Measurements from ENCODE around the gene NAPSA. TPM values are rescaled to one million over a fixed set of nuclear protein-coding genes. Genes with fewer than 3 reads are reported as not detected.

The NAPSA gene
- total and polyA plus RNA-seq, 10 of the 15 experiments (the other 5 are each of a cell fraction or from before 2014, with no cell fraction given), result 6.7 to 45.4 (median 17.1) TPM

- in situ Hi-C loops (cut with MboI) (loop anchor here (25.0 kb wide), 1 partner anchor 1035 kb away; the partner anchor contains the start of genes CLDND2, ETFB and NKG7), intact Hi-C loops (cut with micrococcal nuclease; ENCODE audit: unreplicated experiment) (no loop called here)
- Histone ChIP-seq H3K4me3 (no peak overlapping the region; the same call in 1 of the 2 replicates), H4K20me1 (ENCODE audit: control insufficient read depth, insufficient read depth) (peaks cover 4% of the 10 kb centered on the region; the same call in 1 of the 2 replicates), H3K4me1 (ENCODE audit: control insufficient read depth, insufficient read depth, low read length) (peaks cover 25% of the 10 kb centered on the region), H3K36me3 (ENCODE audit: control insufficient read depth in 2 of 2, insufficient read depth in 2 of 2, low read length in 1 of 2) (no peaks in the 10 kb centered on the region), H3K4me2 (ENCODE audit: control insufficient read depth, insufficient read depth) (no peak overlapping the region), H3K27ac (ENCODE audit: control insufficient read depth, insufficient read depth) (no peak overlapping the region), H3K27me3 (replicated peaks in 1 of 2; ENCODE audit: control insufficient read depth in 2 of 2, insufficient read depth in 2 of 2, low read length in 1 of 2) (peaks cover 2 to 16% of the 10 kb centered on the region in 2 experiments; a peak in 3 of 4 replicates), H3K9me3 (replicated peaks; ENCODE audit: control insufficient read depth, insufficient read depth, low read length) (no peaks in the 10 kb centered on the region; the same call in 2 of the 3 replicates), H3K79me2 (ENCODE audit: control insufficient read depth, insufficient read depth, low read length) (no peaks in the 10 kb centered on the region), H2AFZ (ENCODE audit: control insufficient read depth, low read depth, low read length) (no peak overlapping the region), H3K9ac (ENCODE audit: control insufficient read depth, insufficient read depth, low read length) (no peak overlapping the region)
- SMC1A ChIA-PET (ENCODE audit: uncharacterized antibody, unreplicated experiment), result no interaction called here
- 18% methylated on average over 12 of the region's 20 CpGs for WGBS (ENCODE audit: insufficient coverage, insufficient replicate concordance, low lambda C conversion rate, missing lambda C conversion rate)
- no peak for DNase-seq (ENCODE audit: low read depth, low spot score)
- no peak for FAIRE-seq
- POLR2A ChIA-PET, result no interaction called here
- no peak for ATAC-seq
- BruUV-seq (replicated peaks), result no TSS peak
- RAD21 ChIA-PET (ENCODE audit: unreplicated experiment), result interaction anchor here (0.7 to 2.1 kb wide), 6 partner anchors 13 to 180 kb away, joined by 3 to 36 read pairs (median 6); no protein-coding TSS in a partner anchor
- CTCF ChIA-PET, result interaction anchor here (0.9 to 1.6 kb wide), 2 partner anchors 64 to 133 kb away, joined by 3 to 4 read pairs; no protein-coding TSS in a partner anchor
- TF ChIP-seq ZNF384 (IDR thresholded peaks at IDR 0.05; ENCODE audit: borderline replicate concordance, low read depth, low read length) (no peak), STAT3 (IDR thresholded peaks at IDR 0.05; ENCODE audit: low read depth, low read length) (no peak), MTA3 (IDR thresholded peaks at IDR 0.05; ENCODE audit: borderline replicate concordance, low read length) (no peak), ZNF687 (IDR thresholded peaks at IDR 0.05) (no peak)
Measured at GRCh38 chr19:50327461-50328223, 37.8 kb downstream of the NAPSA start.

All from GM12878 (cell line).